Ascending aorta (tissue), 2 donors: ENCODE data around the gene ANKRD35. TPM values are rescaled to one million over a fixed set of nuclear protein-coding genes. Genes with fewer than 3 reads are reported as not detected.
A peak's percentile ranks its signal among the peaks of the same experiment; 100 is the strongest.
"Not testable (repeated sequence)": the region's sequence is repeated elsewhere in the genome, so short reads cannot be mapped to it uniquely, and the experiment has no call there.

Experiments
- DNase-seq, 2 donors: peaks; one replicate each; pipeline ENCODE4 v3.0.0-alpha.2; 2019; ENCODE audit warnings: low spot score in 2 of 2
- H3K27ac ChIP-seq, 2 donors: fragments of 200-600 bp; sonication (generic); one replicate each; pipeline ENCODE4 v1.5.1; 2016 to 2017; ENCODE audit warnings: mild to moderate bottlenecking in 1 of 2
- H3K27me3 ChIP-seq: fragments of 200-600 bp; sonication (generic); one replicate; pipeline ENCODE4 v1.5.1; 2017
- H3K36me3 ChIP-seq, 2 donors: fragments of 200-600 bp; sonication (generic); one replicate each; pipeline ENCODE4 v1.5.1; 2016
- H3K4me1 ChIP-seq, 2 donors: fragments of 200-600 bp; sonication (generic); one replicate each; pipeline ENCODE4 v1.5.1; 2016 to 2017; ENCODE audit warnings: mild to moderate bottlenecking in 1 of 2
- H3K4me3 ChIP-seq, 2 donors: fragments of 200-600 bp; sonication (generic); one replicate each; pipeline ENCODE4 v1.5.1; 2016 to 2017; ENCODE audit warnings: mild to moderate bottlenecking in 1 of 2
- H3K9me3 ChIP-seq, 2 donors: fragments of 200-600 bp; sonication (generic); one replicate each; pipeline ENCODE4 v1.5.1; 2016
- intact Hi-C: fragments of 100-400 bp; cut with DNase I; formaldehyde crosslinking; loops from one replicate; pipeline ENCODE4 v1.15.1; 2023
- total RNA-seq: library from RNA; depleted of rRNA; stranded (reverse); fragments of >200 nt; gene quantifications from one replicate; pipeline ENCODE4 v1.1.0, GENCODE V29; 2016
- TF ChIP-seq, protein P1 (sequence below), 3 experiments: fragments of 200-600 bp in 2 of 3; fragments of 450-650 bp in 1 of 3; sonication (generic) in 2 of 3; IDR thresholded peaks; one replicate each; pipeline ENCODE4 v1.5.1; 2016 to 2019; ENCODE audit warnings: antibody characterized with exemption in 3 of 3, mild to moderate bottlenecking in 1 of 3, moderate library complexity in 1 of 3

The ANKRD35 gene, protein sequence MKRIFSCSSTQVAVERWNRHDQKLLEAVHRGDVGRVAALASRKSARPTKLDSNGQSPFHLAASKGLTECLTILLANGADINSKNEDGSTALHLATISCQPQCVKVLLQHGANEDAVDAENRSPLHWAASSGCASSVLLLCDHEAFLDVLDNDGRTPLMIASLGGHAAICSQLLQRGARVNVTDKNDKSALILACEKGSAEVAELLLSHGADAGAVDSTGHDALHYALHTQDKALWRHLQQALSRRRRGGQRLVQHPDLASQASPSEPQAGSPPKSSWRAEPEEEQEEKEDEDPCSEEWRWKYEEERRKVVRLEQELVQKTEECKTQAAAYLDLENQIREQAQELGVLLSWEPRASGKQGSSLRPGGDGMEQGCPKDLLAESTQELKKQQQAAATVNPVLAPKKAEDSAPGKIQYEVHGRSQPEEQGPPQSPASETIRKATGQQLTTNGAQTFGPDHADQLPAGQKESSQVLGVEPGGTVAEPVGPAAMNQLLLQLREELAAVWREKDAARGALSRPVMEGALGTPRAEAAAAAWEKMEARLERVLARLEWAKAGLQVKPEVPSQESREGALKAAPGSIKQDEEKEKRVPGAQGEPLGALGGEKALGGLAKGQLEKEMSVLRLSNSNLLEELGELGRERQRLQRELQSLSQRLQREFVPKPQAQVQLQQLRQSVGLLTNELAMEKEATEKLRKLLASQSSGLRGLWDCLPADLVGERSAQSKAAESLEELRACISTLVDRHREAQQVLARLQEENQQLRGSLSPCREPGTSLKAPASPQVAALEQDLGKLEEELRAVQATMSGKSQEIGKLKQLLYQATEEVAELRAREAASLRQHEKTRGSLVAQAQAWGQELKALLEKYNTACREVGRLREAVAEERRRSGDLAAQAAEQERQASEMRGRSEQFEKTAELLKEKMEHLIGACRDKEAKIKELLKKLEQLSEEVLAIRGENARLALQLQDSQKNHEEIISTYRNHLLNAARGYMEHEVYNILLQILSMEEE
- total RNA-seq: 19.9 TPM

DNA sequence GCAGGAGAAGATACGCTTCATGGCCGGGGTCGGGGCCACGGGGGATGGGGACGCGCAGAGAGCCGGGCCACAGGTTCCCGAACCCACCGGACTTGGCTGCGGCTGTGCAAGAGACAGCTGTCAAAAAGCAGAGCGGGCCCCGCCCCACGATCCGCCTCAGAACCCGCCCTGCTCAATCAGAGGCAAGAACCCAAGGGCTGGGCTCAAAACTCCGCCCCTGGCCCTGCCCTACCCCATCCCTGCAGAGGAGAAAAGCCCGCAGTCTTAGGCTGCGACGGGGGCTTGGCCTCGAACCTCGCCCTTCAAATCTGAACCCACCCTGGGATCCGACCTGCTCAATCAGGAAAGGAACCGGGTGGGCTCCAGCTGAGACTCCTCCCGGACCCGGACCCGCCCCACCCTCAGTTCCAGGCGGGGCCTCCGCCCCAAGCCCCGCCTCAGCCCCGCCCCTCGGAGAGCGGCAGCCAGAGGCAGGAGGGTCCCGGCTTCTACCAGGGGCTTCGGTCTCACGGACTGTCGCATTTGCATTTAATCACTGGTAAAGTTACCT lies at the start of gene ANKRD35:
Gene ANKRD35 (minus strand): TSS at position 129 of the 550 bp plus-strand sequence. CDS start 108 bp downstream, at position 21.
- no peaks in the 10 kb centered on the region for H3K27me3 ChIP-seq
- intact Hi-C loops: no loop called here
- peaks cover 0 to 7% of the 10 kb centered on the region in 2 donors for H3K36me3 ChIP-seq
- TF ChIP-seq, protein P1, sequence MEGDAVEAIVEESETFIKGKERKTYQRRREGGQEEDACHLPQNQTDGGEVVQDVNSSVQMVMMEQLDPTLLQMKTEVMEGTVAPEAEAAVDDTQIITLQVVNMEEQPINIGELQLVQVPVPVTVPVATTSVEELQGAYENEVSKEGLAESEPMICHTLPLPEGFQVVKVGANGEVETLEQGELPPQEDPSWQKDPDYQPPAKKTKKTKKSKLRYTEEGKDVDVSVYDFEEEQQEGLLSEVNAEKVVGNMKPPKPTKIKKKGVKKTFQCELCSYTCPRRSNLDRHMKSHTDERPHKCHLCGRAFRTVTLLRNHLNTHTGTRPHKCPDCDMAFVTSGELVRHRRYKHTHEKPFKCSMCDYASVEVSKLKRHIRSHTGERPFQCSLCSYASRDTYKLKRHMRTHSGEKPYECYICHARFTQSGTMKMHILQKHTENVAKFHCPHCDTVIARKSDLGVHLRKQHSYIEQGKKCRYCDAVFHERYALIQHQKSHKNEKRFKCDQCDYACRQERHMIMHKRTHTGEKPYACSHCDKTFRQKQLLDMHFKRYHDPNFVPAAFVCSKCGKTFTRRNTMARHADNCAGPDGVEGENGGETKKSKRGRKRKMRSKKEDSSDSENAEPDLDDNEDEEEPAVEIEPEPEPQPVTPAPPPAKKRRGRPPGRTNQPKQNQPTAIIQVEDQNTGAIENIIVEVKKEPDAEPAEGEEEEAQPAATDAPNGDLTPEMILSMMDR (IDR thresholded peaks at IDR 0.05): no peak
- no peaks in the 10 kb centered on the region for H3K9me3 ChIP-seq
- peak within 1 kb of the TSS; percentile 48 to 63 for H3K27ac ChIP-seq
- peaks cover 5 to 21% of the 10 kb centered on the region in 2 donors for H3K4me1 ChIP-seq
- H3K4me3 ChIP-seq: peak within 1 kb of the TSS; percentile 69 to 70
- peak; percentile 62 to 88 for DNase-seq

DNA sequence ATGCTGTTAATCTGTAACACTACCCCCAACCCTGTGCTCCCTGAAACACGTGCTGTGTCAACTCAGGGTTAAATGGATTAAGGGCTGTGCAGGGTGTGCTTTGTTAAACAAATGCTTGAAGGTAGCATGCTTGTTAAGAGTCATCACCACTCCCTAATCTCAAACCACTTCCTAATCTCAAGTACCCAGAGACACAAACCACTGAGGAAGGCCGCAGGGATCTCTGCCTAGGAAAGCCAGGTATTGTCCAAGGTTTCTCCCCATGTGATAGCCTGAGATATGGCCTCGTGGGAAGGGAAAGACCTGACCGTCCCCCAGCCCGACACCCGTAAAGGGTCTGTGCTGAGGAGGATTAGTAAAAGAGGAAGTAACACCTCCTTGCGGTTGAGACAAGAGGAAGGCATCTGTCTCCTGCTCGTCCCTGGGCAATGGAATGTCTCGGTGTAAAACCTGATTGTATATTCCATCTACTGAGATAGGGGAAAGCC lies 46.9 kb upstream of the ANKRD35 start:
- H3K27ac ChIP-seq, H3K4me3 ChIP-seq, H3K9me3 ChIP-seq, H3K27me3 ChIP-seq, intact Hi-C loops, H3K4me1 ChIP-seq, DNase-seq: not testable (repeated sequence)
- H3K36me3 ChIP-seq: peaks cover 40 to 56% of the 10 kb centered on the region in 2 donors

DNA sequence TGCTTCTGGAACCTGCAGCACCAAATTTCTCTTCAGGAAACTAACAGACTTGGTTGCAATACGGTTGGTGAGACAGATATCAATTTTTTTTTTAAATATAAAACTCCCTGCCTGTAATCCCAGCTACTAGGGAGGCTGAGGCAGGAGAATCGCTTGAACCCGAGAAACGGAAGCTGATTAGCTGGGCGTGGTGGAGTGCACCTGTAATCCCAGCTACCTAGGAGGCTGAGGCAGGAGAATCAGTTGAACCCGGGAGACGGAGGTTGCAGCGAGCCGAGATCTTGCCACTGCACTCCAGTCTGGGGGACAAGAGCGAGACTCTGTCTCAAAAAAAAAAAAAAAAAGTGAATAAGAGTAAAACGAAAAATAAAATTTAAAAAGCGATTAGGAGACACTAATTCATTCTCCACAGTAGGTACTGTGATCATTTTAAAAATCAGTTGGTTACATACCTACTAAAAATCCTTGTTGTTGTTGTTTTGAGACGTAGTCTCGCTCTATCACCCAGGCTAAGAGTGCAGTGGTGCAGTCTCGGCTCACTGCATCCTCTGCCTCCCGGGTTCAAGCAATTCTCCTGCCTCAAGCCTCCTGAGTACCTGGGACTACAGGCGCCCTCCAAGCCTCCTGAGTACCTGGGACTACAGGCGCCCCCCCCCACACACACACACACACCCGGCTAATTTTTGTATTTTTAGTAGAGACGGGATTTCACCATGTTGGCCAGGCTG lies 42.4 kb upstream of the ANKRD35 start:
- intact Hi-C loops: loop anchor here (1.0 to 2.0 kb wide), 3 partner anchors 19 to 85 kb away; partner anchors contain the start of gene LIX1L
- no peaks in the 10 kb centered on the region for H3K9me3 ChIP-seq
- H3K4me3 ChIP-seq: peak overlapping the region; percentile 70 to 73
- peaks cover 13 to 24% of the 10 kb centered on the region in 2 donors for H3K36me3 ChIP-seq
- TF ChIP-seq, protein P1 (IDR thresholded peaks at IDR 0.05): no peak
- no peak for DNase-seq
- H3K27ac ChIP-seq: peak overlapping the region; percentile 97 to 98
- peaks cover 6 to 12% of the 10 kb centered on the region in 2 donors for H3K4me1 ChIP-seq
- no peaks in the 10 kb centered on the region for H3K27me3 ChIP-seq

GRCh38 chr1:145927063-145927886 lies 41.6 kb upstream of the ANKRD35 start, which contains the start of gene RBM8A:
Gene RBM8A, minus strand, starts transcription at chr1:145927484. Its CDS starts 58 bp downstream, at chr1:145927426.
- H3K4me1 ChIP-seq: peaks cover 6 to 12% of the 10 kb centered on the region in 2 donors

More at GRCh38 chr1:145927063-145927886, 41.6 kb upstream of the ANKRD35 start, which contains the start of gene RBM8A:
- intact Hi-C loops: loop anchor here (1.0 to 2.0 kb wide), 3 partner anchors 18 to 86 kb away; partner anchors contain the start of gene LIX1L
- DNase-seq: peak; percentile 88 to 98
- H3K27ac ChIP-seq: peak within 1 kb of the TSS; percentile 97 to 98
- H3K4me3 ChIP-seq: peak within 1 kb of the TSS; percentile 70 to 73
- TF ChIP-seq, protein P1 (IDR thresholded peaks at IDR 0.05): peak; percentile 63 to 76 (median 68)
- no peaks in the 10 kb centered on the region for H3K27me3 ChIP-seq
- H3K9me3 ChIP-seq: no peaks in the 10 kb centered on the region
- peaks cover 13 to 19% of the 10 kb centered on the region in 2 donors for H3K36me3 ChIP-seq
